Right lobe of liver (tissue), 6 donors: ENCODE data around the gene PTPRN2. TPM values are rescaled to one million over a fixed set of nuclear protein-coding genes. Genes with fewer than 3 reads are reported as not detected.

ENCODE experiments used
- ATAC-seq, 4 donors: fragments of 200-7000 bp; cut with Tn5 transposase; one replicate each; pipeline ENCODE4 v1.9.1; 2020; ENCODE audit warnings: mild to moderate bottlenecking in 4 of 4, moderate library complexity in 4 of 4
- DNase-seq, 3 donors: peaks; one replicate each; pipeline ENCODE4 v3.0.0-alpha.2; 2020
- H3K27ac ChIP-seq, 3 donors: fragments of 200-600 bp; one replicate each; pipeline ENCODE4 v1.8.0; 2022
- H3K27me3 ChIP-seq, 2 donors: fragments of 200-600 bp; one replicate each; pipeline ENCODE4 v1.8.0; 2022
- H3K36me3 ChIP-seq, 4 donors: fragments of 200-600 bp; sonication (generic) in 1 of 4; one replicate each; pipeline versions ENCODE4 v1.5.1 to v1.8.0; 2017 to 2022; ENCODE audit warnings: control low read depth in 1 of 4
- H3K4me1 ChIP-seq, 4 donors: fragments of 200-600 bp; sonication (generic) in 1 of 4; one replicate each; pipeline versions ENCODE4 v1.5.1 to v1.8.0; 2017 to 2022; ENCODE audit warnings: control low read depth in 1 of 4
- H3K4me3 ChIP-seq, 3 donors: fragments of 200-600 bp; one replicate each; pipeline ENCODE4 v1.8.0; 2022
- H3K9me3 ChIP-seq, 4 donors: fragments of 200-600 bp; sonication (generic) in 1 of 4; one replicate each; pipeline versions ENCODE4 v1.5.1 to v1.8.0; 2017 to 2022; ENCODE audit warnings: control low read depth in 1 of 4
- POLR2A ChIP-seq: fragments of 450-650 bp; IDR thresholded peaks from one replicate; pipeline ENCODE4 v1.6.1; 2017; ENCODE audit warnings: antibody characterized with exemption, mild to moderate bottlenecking
- WGBS: methylation state at CpG from one replicate; pipeline ENCODE4 v1.1.6; 2018; ENCODE audit warnings: low coverage, low lambda C conversion rate; ENCODE audit not compliant: insufficient coverage; ENCODE audit errors: missing lambda C conversion rate; 5-methylcytosine and 5-hydroxymethylcytosine counted together
- intact Hi-C, 2 donors: fragments of 100-400 bp; cut with DNase I; formaldehyde crosslinking; loops; one replicate each; pipeline versions ENCODE4 v1.11.2 to v1.14.1; 2022
- total RNA-seq, 6 experiments: library from RNA; depleted of rRNA in 2 of 6; stranded (reverse); fragments of >200 nt in 2 of 6; fragmentation: NEBNext Ultra II Directional in 3 of 6; extraction: Animal tissue kit (Norgen Biotek cat#: 25700) in 3 of 6; gene quantifications; one replicate each; pipeline versions ENCODE4 v1.1.0 to v1.2.4, GENCODE V29; 2016 to 2023
- TF ChIP-seq, protein P1 (sequence below), 4 donors: fragments of 200-600 bp in 3 of 4; fragments of 450-650 bp in 1 of 4; IDR thresholded peaks; one replicate each; pipeline versions ENCODE4 v1.5.1 to v1.8.0; 2016 to 2022; ENCODE audit warnings: antibody characterized with exemption in 4 of 4, mild to moderate bottlenecking in 2 of 4
- donor health status: DM: no; HTN: yes; CAD: no.
- donor health status: DM: no; HTN: no; CAD: no.
- donor health status: DM: no; HTN: no; CAD: no.
- donor health status: DM: no; HTN: yes; CAD: no.
- donor health status: DM: no; HTN: yes; CAD: no.

Gene PTPRN2
- total RNA-seq, 6 experiments from 2014 or later = 0.15 to 0.87 (median 0.67) TPM

GRCh38 chr7:157569967-157570366 lies 1017.7 kb downstream of the PTPRN2 start:
- no peak for DNase-seq
- intact Hi-C loops = no loop called here

DNA sequence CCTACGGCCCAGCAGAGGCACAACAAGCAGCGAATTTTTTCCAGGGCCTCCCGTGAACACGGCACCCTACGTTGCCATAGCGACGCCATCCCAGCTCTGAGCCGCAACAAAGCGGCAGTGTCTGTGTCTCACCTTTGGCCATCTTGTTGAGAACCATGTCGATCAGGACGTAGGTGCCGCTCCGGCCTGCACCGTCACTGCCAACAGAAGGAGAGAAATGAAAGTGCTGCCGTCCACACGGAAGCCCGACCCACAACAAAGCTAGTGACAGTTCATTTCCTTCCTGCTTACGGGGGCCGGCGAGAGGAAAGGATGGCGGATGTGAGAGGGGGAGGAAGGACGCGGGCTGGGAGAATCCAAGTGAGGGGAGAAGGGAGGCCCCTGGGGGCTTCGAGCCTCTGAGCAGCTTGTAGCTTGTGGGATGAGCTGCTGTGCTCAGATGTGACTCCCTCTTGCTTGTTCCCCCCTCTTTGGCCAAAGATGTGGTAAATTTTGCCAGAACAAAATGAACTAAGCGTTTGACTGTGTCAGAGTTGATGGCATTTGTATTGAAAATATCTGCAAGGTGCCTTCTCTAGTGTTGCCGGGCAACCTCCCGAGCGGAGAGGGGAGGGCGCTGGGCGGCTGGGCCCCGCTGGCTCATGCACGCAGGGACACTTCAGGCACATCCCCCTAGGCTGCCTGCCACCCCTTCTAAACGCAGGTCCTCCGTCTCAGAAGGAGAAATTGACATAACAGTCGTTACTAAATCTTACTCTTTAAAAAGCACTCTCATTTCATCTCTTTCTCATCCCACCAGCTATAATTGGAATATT lies 1018.6 kb downstream of the PTPRN2 start:
- ATAC-seq = peak; percentile 77 to 91 (median 83)
- H3K4me3 ChIP-seq = peak overlapping the region; percentile 37 to 48 (median 44)

More at GRCh38 chr7:157569967-157570366, 1017.7 kb downstream of the PTPRN2 start:
- H3K4me1 ChIP-seq = no peaks in the 10 kb centered on the region
- H3K4me3 ChIP-seq = no peak overlapping the region
- WGBS = 65% methylated on average over 4 of the region's 8 CpGs
- H3K27ac ChIP-seq = no peak overlapping the region
- no peaks in the 10 kb centered on the region for H3K9me3 ChIP-seq
- ATAC-seq = no peak
- H3K27me3 ChIP-seq = no peaks in the 10 kb centered on the region
- TF ChIP-seq, protein P1, sequence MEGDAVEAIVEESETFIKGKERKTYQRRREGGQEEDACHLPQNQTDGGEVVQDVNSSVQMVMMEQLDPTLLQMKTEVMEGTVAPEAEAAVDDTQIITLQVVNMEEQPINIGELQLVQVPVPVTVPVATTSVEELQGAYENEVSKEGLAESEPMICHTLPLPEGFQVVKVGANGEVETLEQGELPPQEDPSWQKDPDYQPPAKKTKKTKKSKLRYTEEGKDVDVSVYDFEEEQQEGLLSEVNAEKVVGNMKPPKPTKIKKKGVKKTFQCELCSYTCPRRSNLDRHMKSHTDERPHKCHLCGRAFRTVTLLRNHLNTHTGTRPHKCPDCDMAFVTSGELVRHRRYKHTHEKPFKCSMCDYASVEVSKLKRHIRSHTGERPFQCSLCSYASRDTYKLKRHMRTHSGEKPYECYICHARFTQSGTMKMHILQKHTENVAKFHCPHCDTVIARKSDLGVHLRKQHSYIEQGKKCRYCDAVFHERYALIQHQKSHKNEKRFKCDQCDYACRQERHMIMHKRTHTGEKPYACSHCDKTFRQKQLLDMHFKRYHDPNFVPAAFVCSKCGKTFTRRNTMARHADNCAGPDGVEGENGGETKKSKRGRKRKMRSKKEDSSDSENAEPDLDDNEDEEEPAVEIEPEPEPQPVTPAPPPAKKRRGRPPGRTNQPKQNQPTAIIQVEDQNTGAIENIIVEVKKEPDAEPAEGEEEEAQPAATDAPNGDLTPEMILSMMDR (IDR thresholded peaks at IDR 0.05) = no peak
- TF ChIP-seq POLR2A = no peak
- H3K36me3 ChIP-seq = no peaks in the 10 kb centered on the region

GRCh38 chr7:157568106-157568769 lies 1019.4 kb downstream of the PTPRN2 start:
- peak overlapping the region; percentile 37 to 48 (median 44) for H3K4me3 ChIP-seq
- no peak for DNase-seq
- peak overlapping the region in 1 of 3 donors; percentile 18 for H3K27ac ChIP-seq
- no peaks in the 10 kb centered on the region for H3K27me3 ChIP-seq
- no peaks in the 10 kb centered on the region for H3K4me1 ChIP-seq
- TF ChIP-seq, protein P1 (IDR thresholded peaks at IDR 0.05) = no peak
- TF ChIP-seq POLR2A = no peak
- 36% methylated on average over 17 of the region's 25 CpGs for WGBS
- no peaks in the 10 kb centered on the region for H3K36me3 ChIP-seq
- no peak for ATAC-seq
- intact Hi-C loops = no loop called here
- H3K9me3 ChIP-seq = no peaks in the 10 kb centered on the region

More for the DNA sequence above, 1018.6 kb downstream of the PTPRN2 start:
- Histone ChIP-seq H3K27ac (peak overlapping the region in 2 of 3 donors; percentile 18 to 43), H3K27me3 (no peaks in the 10 kb centered on the region), H3K9me3 (no peaks in the 10 kb centered on the region), H3K4me1 (no peaks in the 10 kb centered on the region), H3K36me3 (no peaks in the 10 kb centered on the region)
- 12% methylated on average over 23 of the region's 35 CpGs for WGBS
- peak in 1 of 3 donors; percentile 55 for DNase-seq
- TF ChIP-seq, protein P1 (IDR thresholded peaks at IDR 0.05) = no peak
- no peak for TF ChIP-seq POLR2A
- intact Hi-C loops = no loop called here

- Histone ChIP-seq H3K27me3 (no peaks in the 10 kb centered on the region), H3K4me1 (no peaks in the 10 kb centered on the region), H3K36me3 (no peaks in the 10 kb centered on the region), H3K4me3 (no peak overlapping the region), H3K9me3 (no peaks in the 10 kb centered on the region), H3K27ac (no peak overlapping the region)
- no peak for DNase-seq
- TF ChIP-seq, protein P1 (IDR thresholded peaks at IDR 0.05) = no peak
- no peak for TF ChIP-seq POLR2A
- no peak for ATAC-seq
- 75% methylated on average over 5 of the region's 10 CpGs for WGBS
- intact Hi-C loops = no loop called here
Measured at GRCh38 chr7:157567666-157568065, 1020.0 kb downstream of the PTPRN2 start.
